GM19438 (cell line): ENCODE data around the gene INPP5A.

Source experiments
- ATAC-seq: cut with Tn5 transposase; IDR thresholded peaks from one replicate; pipeline ENCODE4 v1.9.1; 2021; ENCODE audit warnings: low read depth; ENCODE audit not compliant: unreplicated experiment

INPP5A gene

GRCh38 chr10:132804785-132805426, 267.3 kb downstream of the INPP5A start:
- ATAC-seq, result no peak

GRCh38 chr10:132805599-132805998, 268.0 kb downstream of the INPP5A start:
- ATAC-seq, result no peak

- no peak for ATAC-seq
Observed at GRCh38 chr10:132806110-132806509, 268.5 kb downstream of the INPP5A start.

GRCh38 chr10:132806561-132807003, 269.0 kb downstream of the INPP5A start:
- no peak for ATAC-seq

GRCh38 chr10:132807621-132808049, 270.0 kb downstream of the INPP5A start:
- no peak for ATAC-seq

GRCh38 chr10:132808383-132809231, 271.0 kb downstream of the INPP5A start:
- no peak for ATAC-seq

- no peak for ATAC-seq
Observed at GRCh38 chr10:132809232-132810140, 271.9 kb downstream of the INPP5A start.

- no peak for ATAC-seq
Observed at GRCh38 chr10:132810141-132810806, 272.7 kb downstream of the INPP5A start.

GRCh38 chr10:132810807-132811700, 273.5 kb downstream of the INPP5A start:
- no peak for ATAC-seq

- no peak for ATAC-seq
Observed at GRCh38 chr10:132811891-132812481, 274.4 kb downstream of the INPP5A start.

- ATAC-seq, result no peak
Observed at GRCh38 chr10:132812520-132812919, 274.9 kb downstream of the INPP5A start.

- no peak for ATAC-seq
Observed at GRCh38 chr10:132813001-132813401, 275.4 kb downstream of the INPP5A start.

GRCh38 chr10:132813560-132814468, 276.2 kb downstream of the INPP5A start:
- ATAC-seq, result no peak

GRCh38 chr10:132814469-132814856, 276.9 kb downstream of the INPP5A start:
- ATAC-seq, result no peak

GRCh38 chr10:132815168-132815857, 277.7 kb downstream of the INPP5A start:
- no peak for ATAC-seq

GRCh38 chr10:132816718-132817117, 279.1 kb downstream of the INPP5A start:
- no peak for ATAC-seq

GRCh38 chr10:132817701-132818211, 280.2 kb downstream of the INPP5A start:
- no peak for ATAC-seq
